Breast epithelium (tissue), 4 donors: ENCODE results near the gene CD2BP2. TPM values are rescaled to one million over a fixed set of nuclear protein-coding genes. Genes with fewer than 3 reads are reported as not detected.

ENCODE experiments used
- DNase-seq, 2 donors: peaks; one replicate each; pipeline ENCODE4 v3.0.0-alpha.2; 2019; ENCODE audit warnings: low spot score in 2 of 2
- H3K27ac ChIP-seq, 2 donors: fragments of 200-600 bp; sonication (generic) in 1 of 2; one replicate each; pipeline ENCODE4 v1.5.1; 2016 to 2019; ENCODE audit warnings: mild to moderate bottlenecking in 1 of 2
- H3K27me3 ChIP-seq, 2 donors: fragments of 200-600 bp; sonication (generic) in 1 of 2; one replicate each; pipeline versions ENCODE4 v1.5.1 to v1.6.0; 2017 to 2019; ENCODE audit warnings: control low read depth in 1 of 2, mild to moderate bottlenecking in 1 of 2
- H3K36me3 ChIP-seq: fragments of 200-600 bp; one replicate; pipeline ENCODE4 v1.5.1; 2019
- H3K4me1 ChIP-seq, 2 donors: fragments of 200-600 bp; sonication (generic); one replicate each; pipeline ENCODE4 v1.5.1; 2016 to 2019; ENCODE audit warnings: control low read depth in 1 of 2
- H3K4me3 ChIP-seq, 3 donors: fragments of 200-600 bp; sonication (generic); 1 replicate in 2 of 3; 2 replicates in 1 of 3; pipeline ENCODE4 v1.5.1; 2016 to 2019; ENCODE audit warnings: mild to moderate bottlenecking in 3 of 3, moderate library complexity in 2 of 3
- H3K9me3 ChIP-seq, 2 donors: fragments of 200-600 bp; sonication (generic) in 1 of 2; one replicate each; pipeline ENCODE4 v1.5.1; 2016 to 2019; ENCODE audit warnings: control low read depth in 1 of 2
- POLR2A ChIP-seq: fragments of 450-650 bp; IDR thresholded peaks from one replicate; pipeline ENCODE4 v1.6.1; 2016; ENCODE audit warnings: antibody characterized with exemption, mild to moderate bottlenecking, moderate library complexity
- POLR2AphosphoS5 ChIP-seq, 3 donors: sonication (generic); formaldehyde crosslinking; IDR thresholded peaks; one replicate each; pipeline ENCODE4 v1.6.1; 2017; ENCODE audit warnings: antibody characterized with exemption in 3 of 3
- intact Hi-C: fragments of 100-400 bp; cut with DNase I; formaldehyde crosslinking; loops from one replicate; pipeline ENCODE4 v1.15.1; 2023; ENCODE audit warnings: low total_unique reads
- total RNA-seq, 3 donors: library from RNA; depleted of rRNA; stranded (reverse); fragments of >200 nt; gene quantifications; one replicate each; pipeline ENCODE4 v1.1.0, GENCODE V29; 2016
- TF ChIP-seq, protein P1 (sequence below), 3 donors: fragments of 450-650 bp; IDR thresholded peaks; one replicate each; pipeline ENCODE4 v1.5.1; 2016 to 2017; ENCODE audit warnings: antibody characterized with exemption in 3 of 3, mild to moderate bottlenecking in 3 of 3, moderate library complexity in 3 of 3

The CD2BP2 gene
- total RNA-seq, 3 donors from 2014 or later, result 26.2 to 47.2 (median 38.3) TPM

DNA sequence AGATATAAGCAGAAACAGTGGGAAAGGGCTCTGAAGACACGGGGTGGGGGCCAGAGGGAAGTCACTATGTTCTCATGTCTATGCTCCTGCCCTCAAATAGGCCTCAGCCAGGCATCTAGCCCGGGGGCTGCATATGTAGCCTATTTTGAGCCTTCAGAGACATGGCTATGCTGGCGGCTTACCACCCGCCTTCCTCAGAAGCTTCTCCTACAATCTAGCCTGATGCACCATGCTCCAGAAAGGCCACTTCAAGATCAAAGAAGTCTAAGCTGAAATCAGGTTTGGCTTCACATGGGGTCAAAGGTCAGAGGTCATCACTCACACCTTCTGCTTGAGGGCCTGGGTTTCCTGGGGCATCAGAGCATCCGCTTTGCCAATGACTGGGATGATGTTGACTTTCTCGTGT, 25.7 kb upstream of the CD2BP2 start:
- DNase-seq, result no peak
- no peaks in the 10 kb centered on the region for H3K9me3 ChIP-seq
- intact Hi-C loops, result no loop called here
- H3K36me3 ChIP-seq, result no peaks in the 10 kb centered on the region
- no peak overlapping the region for H3K4me3 ChIP-seq
- peak overlapping the region in 1 of 2 donors; percentile 38 for H3K27ac ChIP-seq
- peaks cover 0 to 3% of the 10 kb centered on the region in 2 donors for H3K4me1 ChIP-seq
- no peaks in the 10 kb centered on the region for H3K27me3 ChIP-seq
- no peak for TF ChIP-seq POLR2A
- TF ChIP-seq POLR2AphosphoS5 (IDR thresholded peaks at IDR 0.05), result no peak
- TF ChIP-seq, protein P1, sequence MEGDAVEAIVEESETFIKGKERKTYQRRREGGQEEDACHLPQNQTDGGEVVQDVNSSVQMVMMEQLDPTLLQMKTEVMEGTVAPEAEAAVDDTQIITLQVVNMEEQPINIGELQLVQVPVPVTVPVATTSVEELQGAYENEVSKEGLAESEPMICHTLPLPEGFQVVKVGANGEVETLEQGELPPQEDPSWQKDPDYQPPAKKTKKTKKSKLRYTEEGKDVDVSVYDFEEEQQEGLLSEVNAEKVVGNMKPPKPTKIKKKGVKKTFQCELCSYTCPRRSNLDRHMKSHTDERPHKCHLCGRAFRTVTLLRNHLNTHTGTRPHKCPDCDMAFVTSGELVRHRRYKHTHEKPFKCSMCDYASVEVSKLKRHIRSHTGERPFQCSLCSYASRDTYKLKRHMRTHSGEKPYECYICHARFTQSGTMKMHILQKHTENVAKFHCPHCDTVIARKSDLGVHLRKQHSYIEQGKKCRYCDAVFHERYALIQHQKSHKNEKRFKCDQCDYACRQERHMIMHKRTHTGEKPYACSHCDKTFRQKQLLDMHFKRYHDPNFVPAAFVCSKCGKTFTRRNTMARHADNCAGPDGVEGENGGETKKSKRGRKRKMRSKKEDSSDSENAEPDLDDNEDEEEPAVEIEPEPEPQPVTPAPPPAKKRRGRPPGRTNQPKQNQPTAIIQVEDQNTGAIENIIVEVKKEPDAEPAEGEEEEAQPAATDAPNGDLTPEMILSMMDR (IDR thresholded peaks at IDR 0.05), result no peak

DNA sequence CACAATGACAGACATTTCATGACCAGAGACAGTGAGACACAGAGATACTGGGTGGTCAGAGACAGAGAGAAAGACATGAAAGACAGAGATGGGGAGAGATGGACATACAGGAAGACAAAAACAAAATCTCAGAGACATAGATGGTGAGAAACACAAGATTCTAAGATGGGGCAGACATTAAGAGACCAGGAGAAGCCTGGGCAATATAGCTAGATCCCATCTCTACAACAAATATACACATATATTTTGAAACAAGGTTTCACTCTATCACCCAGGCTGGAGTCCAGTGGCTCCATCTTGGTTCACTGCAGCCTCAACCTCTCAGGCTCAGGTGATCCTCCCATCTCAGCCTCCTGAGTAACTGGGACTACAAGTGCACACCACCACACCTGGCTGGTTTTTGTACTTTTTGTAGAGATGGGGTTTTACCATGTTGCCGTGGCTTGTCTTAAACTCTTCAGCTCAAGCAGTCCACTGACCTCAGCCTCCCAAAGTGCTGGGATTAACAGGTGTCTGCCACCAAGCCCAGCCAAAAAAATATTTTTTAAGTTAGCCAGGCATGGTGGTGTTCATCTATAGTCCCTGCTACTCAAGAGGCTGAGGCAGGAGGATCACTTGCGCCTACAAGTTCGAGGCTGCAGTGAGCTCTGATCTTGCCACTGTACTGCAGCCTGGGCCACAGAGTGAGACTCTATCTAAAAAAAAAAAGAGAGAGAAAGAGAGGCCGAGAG, 25.1 kb upstream of the CD2BP2 start:
- intact Hi-C loops, result no loop called here
- Histone ChIP-seq H3K4me1 (peaks cover 0 to 3% of the 10 kb centered on the region in 2 donors), H3K4me3 (no peak overlapping the region), H3K27ac (no peak overlapping the region), H3K27me3 (no peaks in the 10 kb centered on the region), H3K36me3 (no peaks in the 10 kb centered on the region), H3K9me3 (no peaks in the 10 kb centered on the region)
- TF ChIP-seq, protein P1 (IDR thresholded peaks at IDR 0.05), result no peak
- no peak for TF ChIP-seq POLR2AphosphoS5 (IDR thresholded peaks at IDR 0.05)
- no peak for TF ChIP-seq POLR2A
- DNase-seq, result no peak

DNA sequence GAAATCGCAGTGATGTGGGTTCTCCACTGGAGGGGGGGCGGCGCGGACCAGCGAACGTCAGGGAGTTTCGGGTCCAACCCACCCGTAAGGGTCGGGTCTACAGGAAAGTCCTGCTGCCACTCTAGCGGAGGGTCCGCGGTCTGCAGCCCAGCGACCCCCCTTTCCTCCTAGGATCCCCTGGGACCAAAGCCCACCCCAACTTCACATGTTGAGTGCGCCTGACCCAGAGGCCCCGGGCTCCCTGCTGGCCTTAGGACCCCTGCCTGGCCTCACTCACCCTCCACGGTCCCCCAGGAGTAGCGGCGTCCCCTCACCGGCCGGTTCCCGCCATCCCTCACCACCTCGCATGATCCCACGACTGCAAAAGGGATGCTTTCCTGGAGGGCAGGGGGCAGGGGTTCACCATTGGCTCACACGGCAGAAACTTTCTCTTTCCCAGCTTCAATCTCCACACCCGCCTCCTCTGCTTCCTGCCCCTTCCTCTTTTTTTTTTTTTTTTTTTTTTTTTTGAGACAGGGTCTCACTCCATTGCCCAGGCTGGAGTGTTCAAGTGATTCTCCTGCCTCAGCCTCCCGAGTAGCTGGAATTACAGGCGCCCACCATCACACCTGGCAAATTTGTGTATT, 24.2 kb upstream of the CD2BP2 start:
- intact Hi-C loops, result no loop called here
- Histone ChIP-seq H3K4me1 (peaks cover 0 to 3% of the 10 kb centered on the region in 2 donors), H3K36me3 (no peaks in the 10 kb centered on the region), H3K4me3 (peak overlapping the region; percentile 51 to 94 (median 72)), H3K27me3 (no peaks in the 10 kb centered on the region), H3K27ac (peak overlapping the region; percentile 99), H3K9me3 (no peaks in the 10 kb centered on the region)
- no peak for TF ChIP-seq POLR2A
- TF ChIP-seq, protein P1 (IDR thresholded peaks at IDR 0.05), result peak in 1 of 3 donors; percentile 22
- DNase-seq, result no peak

DNA sequence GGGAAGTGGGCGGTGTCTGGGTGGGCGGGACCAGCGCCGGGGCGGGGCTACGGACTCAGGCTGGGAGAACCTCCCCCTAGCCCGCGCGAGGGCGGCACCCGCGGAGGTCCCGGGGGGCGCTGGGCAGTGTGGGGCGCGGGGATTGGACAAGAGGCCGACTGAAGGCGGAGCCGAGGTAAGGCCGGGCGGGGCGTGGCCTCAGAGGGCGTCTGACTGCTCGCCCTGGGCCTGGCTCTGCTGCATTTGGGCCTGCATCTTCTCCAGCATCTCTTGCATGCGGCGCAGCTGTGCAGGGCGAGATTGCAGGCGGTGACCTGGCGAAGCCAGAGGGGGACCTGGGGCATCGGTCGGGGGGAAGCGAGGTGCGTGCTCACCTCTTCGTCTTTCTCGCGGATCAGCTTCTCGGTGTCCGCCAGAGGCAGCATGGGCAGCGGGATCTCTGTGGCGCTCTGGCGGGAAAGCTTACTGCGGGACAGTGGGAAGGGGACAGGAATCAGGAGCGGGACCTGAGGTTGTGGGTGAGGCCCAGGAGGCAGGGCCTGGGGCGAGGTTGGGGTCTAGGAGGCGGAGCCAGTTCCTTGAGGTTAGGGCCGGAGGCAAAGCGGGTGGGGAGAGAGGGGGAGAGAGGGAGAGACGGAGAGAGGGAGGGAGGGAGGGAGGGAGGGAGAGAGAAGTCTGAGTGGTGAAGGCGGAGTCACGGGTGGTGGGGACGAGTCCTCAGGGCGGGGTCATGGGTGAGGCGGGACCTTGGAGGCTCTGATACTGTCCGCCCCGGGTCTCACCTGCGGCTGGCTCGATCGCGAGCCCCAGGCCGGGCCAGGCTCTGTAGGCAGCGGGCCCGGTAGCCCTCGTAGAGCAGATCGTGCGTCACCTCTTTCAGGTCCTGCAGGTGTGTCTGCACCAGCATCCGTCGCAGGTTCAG, 23.4 kb upstream of the CD2BP2 start:
- TF ChIP-seq, protein P1 (IDR thresholded peaks at IDR 0.05), result peak in 2 of 3 donors; percentile 16 to 25
- TF ChIP-seq POLR2AphosphoS5 (IDR thresholded peaks at IDR 0.05), result peak in 2 of 3 donors; percentile 40 to 44
- TF ChIP-seq POLR2A, result no peak
- intact Hi-C loops, result no loop called here
- peak; percentile 99 for DNase-seq
- no peaks in the 10 kb centered on the region for H3K9me3 ChIP-seq
- no peaks in the 10 kb centered on the region for H3K36me3 ChIP-seq
- H3K27ac ChIP-seq, result peak overlapping the region; percentile 99
- peak overlapping the region; percentile 51 to 94 (median 72) for H3K4me3 ChIP-seq
- H3K27me3 ChIP-seq, result no peaks in the 10 kb centered on the region
- peaks cover 0 to 3% of the 10 kb centered on the region in 2 donors for H3K4me1 ChIP-seq
